Measurements from ENCODE around the gene PCDHGB5.
"Not testable (repeated sequence)": the region's sequence is repeated elsewhere in the genome, so short reads cannot be mapped to it uniquely, and the experiment has no call there.

Gene PCDHGB5

DNA sequence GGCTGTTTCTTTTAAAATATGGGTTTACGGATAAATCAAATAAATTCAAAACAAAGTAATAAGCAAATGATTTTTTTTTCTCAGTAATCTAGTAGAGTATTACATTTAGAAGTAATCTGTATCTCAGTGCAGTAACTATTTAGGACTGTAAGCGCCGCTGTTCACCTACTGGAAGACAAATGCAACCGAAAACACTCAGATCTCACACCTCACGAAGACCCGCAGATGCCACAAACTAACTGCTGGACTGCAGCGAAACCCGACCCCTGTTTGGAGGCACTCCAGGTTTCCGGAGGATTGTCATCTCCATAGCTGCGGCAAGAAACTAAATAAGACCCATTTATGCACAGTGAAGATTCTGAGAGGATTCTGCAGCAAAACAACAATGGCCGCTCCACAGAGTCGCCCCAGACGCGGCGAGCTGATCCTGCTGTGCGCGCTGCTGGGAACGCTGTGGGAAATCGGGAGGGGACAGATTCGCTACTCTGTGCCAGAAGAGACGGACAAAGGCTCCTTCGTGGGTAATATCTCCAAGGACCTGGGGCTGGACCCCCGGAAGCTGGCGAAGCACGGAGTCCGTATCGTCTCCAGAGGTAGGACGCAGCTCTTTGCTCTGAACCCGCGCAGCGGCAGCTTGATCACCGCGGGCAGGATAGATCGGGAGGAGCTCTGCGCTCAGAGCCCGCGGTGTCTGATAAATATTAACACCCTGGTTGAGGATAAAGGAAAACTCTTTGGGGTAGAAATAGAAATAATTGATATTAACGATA lies 5.1 kb upstream of the PCDHGB5 start, which contains the start of gene PCDHGA8:
TSS of gene PCDHGA8 (plus strand) at position 205 of the 770 bp plus-strand sequence. CDS start at position 386, 181 bp downstream.
- TF ChIP-seq, protein P1, sequence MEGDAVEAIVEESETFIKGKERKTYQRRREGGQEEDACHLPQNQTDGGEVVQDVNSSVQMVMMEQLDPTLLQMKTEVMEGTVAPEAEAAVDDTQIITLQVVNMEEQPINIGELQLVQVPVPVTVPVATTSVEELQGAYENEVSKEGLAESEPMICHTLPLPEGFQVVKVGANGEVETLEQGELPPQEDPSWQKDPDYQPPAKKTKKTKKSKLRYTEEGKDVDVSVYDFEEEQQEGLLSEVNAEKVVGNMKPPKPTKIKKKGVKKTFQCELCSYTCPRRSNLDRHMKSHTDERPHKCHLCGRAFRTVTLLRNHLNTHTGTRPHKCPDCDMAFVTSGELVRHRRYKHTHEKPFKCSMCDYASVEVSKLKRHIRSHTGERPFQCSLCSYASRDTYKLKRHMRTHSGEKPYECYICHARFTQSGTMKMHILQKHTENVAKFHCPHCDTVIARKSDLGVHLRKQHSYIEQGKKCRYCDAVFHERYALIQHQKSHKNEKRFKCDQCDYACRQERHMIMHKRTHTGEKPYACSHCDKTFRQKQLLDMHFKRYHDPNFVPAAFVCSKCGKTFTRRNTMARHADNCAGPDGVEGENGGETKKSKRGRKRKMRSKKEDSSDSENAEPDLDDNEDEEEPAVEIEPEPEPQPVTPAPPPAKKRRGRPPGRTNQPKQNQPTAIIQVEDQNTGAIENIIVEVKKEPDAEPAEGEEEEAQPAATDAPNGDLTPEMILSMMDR (IDR thresholded peaks at IDR 0.05; ENCODE audit: extremely low read depth, insufficient read depth, missing control alignments), result no peak
- DNase-seq (ENCODE audit: low spot score), result no peak
- in situ Hi-C loops (cut with MboI; ENCODE audit: low pct_unique_long_range_greater_than_20kb, low sequenced_read_pairs, unreplicated experiment), result no loop called here

DNA sequence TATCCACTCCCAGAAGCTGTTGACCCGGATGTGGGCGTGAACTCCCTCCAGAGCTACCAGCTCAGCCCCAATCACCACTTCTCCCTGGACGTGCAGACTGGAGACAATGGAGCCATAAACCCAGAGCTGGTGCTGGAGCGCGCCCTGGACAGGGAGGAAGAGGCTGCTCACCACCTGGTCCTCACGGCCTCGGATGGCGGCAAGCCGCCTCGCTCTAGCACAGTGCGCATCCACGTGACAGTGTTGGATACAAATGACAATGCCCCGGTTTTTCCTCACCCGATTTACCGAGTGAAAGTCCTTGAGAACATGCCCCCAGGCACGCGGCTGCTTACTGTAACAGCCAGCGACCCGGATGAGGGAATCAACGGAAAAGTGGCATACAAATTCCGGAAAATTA lies 4.5 kb upstream of the PCDHGB5 start:
- in situ Hi-C loops (cut with MboI; ENCODE audit: low pct_unique_long_range_greater_than_20kb, low sequenced_read_pairs, unreplicated experiment), result no loop called here
- TF ChIP-seq, protein P1 (IDR thresholded peaks at IDR 0.05; ENCODE audit: extremely low read depth, insufficient read depth, missing control alignments), result no peak
- DNase-seq (ENCODE audit: low spot score), result no peak

DNA sequence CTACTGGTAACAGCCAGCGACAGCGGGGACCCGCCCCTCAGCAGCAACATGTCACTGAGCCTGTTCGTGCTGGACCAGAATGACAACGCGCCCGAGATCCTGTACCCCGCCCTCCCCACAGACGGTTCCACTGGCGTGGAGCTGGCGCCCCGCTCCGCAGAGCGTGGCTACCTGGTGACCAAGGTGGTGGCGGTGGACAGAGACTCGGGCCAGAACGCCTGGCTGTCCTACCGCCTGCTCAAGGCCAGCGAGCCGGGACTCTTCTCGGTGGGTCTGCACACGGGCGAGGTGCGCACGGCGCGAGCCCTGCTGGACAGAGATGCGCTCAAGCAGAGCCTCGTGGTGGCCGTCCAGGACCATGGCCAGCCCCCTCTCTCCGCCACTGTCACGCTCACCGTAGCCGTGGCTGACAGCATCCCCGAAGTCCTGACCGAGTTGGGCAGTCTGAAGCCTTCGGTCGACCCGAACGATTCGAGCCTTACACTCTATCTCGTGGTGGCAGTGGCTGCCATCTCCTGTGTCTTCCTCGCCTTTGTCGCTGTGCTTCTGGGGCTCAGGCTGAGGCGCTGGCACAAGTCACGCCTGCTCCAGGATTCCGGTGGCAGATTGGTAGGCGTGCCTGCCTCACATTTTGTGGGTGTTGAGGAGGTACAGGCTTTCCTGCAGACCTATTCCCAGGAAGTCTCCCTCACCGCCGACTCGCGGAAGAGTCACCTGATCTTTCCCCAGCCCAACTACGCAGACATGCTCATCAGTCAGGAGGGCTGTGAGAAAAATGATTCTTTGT lies 3.2 kb upstream of the PCDHGB5 start:
- DNase-seq (ENCODE audit: low spot score); in situ Hi-C loops (cut with MboI; ENCODE audit: low pct_unique_long_range_greater_than_20kb, low sequenced_read_pairs, unreplicated experiment): not testable (repeated sequence)

DNA sequence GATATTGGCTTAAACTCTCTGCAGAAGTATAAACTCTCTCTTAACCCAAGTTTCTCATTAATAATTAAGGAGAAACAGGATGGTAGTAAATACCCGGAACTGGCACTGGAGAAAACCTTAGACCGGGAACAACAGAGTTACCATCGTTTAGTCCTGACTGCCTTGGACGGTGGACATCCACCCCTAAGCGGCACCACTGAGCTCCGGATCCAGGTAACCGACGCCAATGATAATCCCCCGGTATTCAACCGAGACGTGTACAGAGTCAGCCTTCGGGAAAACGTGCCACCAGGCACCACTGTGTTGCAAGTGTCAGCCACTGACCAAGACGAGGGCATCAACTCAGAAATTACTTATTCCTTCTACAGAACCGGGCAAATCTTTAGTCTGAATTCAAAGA lies 861 bp downstream of the PCDHGB5 start:
- in situ Hi-C loops (cut with MboI; ENCODE audit: low pct_unique_long_range_greater_than_20kb, low sequenced_read_pairs, unreplicated experiment), result no loop called here
- DNase-seq (ENCODE audit: low spot score), result no peak
- TF ChIP-seq, protein P1 (IDR thresholded peaks at IDR 0.05; ENCODE audit: extremely low read depth, insufficient read depth, missing control alignments), result no peak

DNA sequence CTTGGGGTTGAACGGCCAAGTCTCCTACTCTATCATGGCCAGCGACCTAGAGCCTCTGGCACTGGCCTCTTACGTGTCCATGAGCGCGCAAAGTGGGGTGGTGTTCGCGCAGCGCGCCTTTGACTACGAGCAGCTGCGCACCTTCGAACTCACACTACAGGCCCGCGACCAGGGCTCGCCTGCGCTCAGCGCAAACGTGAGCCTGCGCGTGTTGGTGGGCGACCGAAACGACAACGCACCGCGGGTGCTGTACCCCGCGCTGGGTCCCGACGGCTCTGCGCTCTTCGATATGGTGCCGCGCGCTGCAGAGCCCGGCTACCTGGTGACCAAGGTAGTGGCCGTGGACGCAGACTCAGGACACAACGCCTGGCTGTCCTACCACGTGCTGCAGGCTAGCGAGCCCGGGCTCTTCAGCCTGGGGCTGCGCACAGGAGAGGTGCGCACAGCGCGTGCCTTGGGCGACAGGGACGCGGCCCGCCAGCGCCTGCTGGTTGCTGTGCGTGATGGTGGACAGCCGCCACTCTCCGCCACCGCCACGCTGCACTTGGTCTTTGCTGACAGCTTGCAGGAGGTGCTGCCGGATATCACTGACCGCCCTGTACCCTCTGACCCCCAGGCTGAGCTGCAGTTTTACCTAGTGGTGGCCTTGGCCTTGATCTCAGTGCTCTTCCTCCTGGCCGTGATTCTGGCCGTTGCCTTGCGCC lies 2.0 kb downstream of the PCDHGB5 start:
- DNase-seq (ENCODE audit: low spot score), result no peak
- in situ Hi-C loops (cut with MboI; ENCODE audit: low pct_unique_long_range_greater_than_20kb, low sequenced_read_pairs, unreplicated experiment), result no loop called here
- TF ChIP-seq, protein P1 (IDR thresholded peaks at IDR 0.05; ENCODE audit: extremely low read depth, insufficient read depth, missing control alignments), result no peak

DNA sequence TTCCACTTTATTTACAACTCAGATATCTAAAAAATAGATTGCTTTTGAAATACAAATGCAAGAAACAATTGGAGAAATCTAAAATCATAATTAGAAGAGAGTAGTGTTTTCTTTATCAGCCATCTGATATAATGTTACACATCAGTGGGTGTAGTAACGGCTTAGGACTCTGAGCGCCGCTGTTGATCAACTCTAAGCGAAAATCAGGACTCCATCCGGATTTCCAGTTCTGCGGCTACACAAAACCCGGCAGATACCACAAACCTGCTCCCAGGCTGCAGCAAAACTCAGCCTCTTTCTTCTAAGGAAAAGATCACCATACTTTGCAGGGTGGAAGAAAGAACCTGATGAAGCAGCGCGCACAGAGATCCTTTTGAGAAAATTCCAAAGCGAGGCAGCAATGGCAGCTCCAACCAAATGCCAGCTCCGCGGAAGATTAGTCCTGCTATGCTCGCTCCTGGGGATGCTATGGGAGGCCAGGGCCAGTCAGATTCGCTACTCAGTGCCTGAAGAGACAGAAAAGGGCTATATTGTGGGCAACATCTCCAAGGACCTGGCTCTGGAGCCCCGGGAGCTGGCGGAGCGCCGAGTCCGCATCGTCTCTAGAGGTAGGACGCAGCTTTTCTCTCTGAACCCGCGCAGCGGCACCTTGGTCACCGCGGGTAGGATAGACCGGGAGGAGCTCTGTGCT lies 5.0 kb downstream of the PCDHGB5 start, which contains the start of gene PCDHGA9:
TSS of gene PCDHGA9 (plus strand) at position 226 of the 691 bp plus-strand sequence. CDS start at position 401, 175 bp downstream.
- TF ChIP-seq, protein P1 (IDR thresholded peaks at IDR 0.05; ENCODE audit: extremely low read depth, insufficient read depth, missing control alignments), result peak; percentile 41
- DNase-seq (ENCODE audit: low spot score), result peak; percentile 68
- in situ Hi-C loops (cut with MboI; ENCODE audit: low pct_unique_long_range_greater_than_20kb, low sequenced_read_pairs, unreplicated experiment), result no loop called here

All from GM13977 (cell line).